Calu3 (cell line): Measurements from ENCODE around the gene E4F1. TPM values are rescaled to one million over a fixed set of nuclear protein-coding genes. Genes with fewer than 3 reads are reported as not detected.
"Not testable (repeated sequence)": the region's sequence is repeated elsewhere in the genome, so short reads cannot be mapped to it uniquely, and the experiment has no call there.

ENCODE experiments used
- BruUV-seq: library from RNA; stranded (reverse); fragments of 400-500 nt; replicated peaks from 2 replicates; lab custom pipeline; 2021; lab: Mats Ljungman, UMichigan
- CTCF ChIA-PET: fragments of 300-600 bp; sonication (Branson Sonifier 250); formaldehyde crosslinking; loops from one replicate; lab custom pipeline; 2022; ENCODE audit warnings: antibody characterized with exemption; lab: Charles Lee
- DNase-seq: peaks from one replicate; pipeline ENCODE4 v3.0.0; 2022
- H3K27ac Mint-ChIP-seq: one replicate; pipeline ENCODE4 v1.8.0; 2022; ENCODE audit warnings: mixed read lengths; ENCODE audit not compliant: unreplicated experiment
- H3K27me3 Mint-ChIP-seq: one replicate; pipeline ENCODE4 v1.8.0; 2022; ENCODE audit warnings: mixed read lengths; ENCODE audit not compliant: unreplicated experiment
- H3K36me3 Mint-ChIP-seq: one replicate; pipeline ENCODE4 v1.8.0; 2022; ENCODE audit warnings: mild to moderate bottlenecking, moderate library complexity, mixed read lengths; ENCODE audit not compliant: insufficient read depth, unreplicated experiment
- H3K4me1 Mint-ChIP-seq: one replicate; pipeline ENCODE4 v1.8.0; 2022; ENCODE audit warnings: mild to moderate bottlenecking, low read depth, mixed read lengths; ENCODE audit not compliant: unreplicated experiment
- H3K4me3 Mint-ChIP-seq: one replicate; pipeline ENCODE4 v1.8.0; 2022; ENCODE audit warnings: mild to moderate bottlenecking, low read depth, moderate library complexity, mixed read lengths; ENCODE audit not compliant: unreplicated experiment
- H3K9me3 Mint-ChIP-seq: one replicate; pipeline ENCODE4 v1.8.0; 2022; ENCODE audit warnings: low read depth, mixed read lengths; ENCODE audit not compliant: unreplicated experiment
- intact Hi-C: fragments of 100-400 bp; cut with micrococcal nuclease; formaldehyde crosslinking; loops from one replicate; pipeline ENCODE4 v1.10.0; 2022; ENCODE audit not compliant: unreplicated experiment
- total RNA-seq: library from RNA; stranded (reverse); gene quantifications from 2 replicates; pipeline ENCODE4 v1.2.3, GENCODE V29; 2022
- TF ChIP-seq, protein P1 (sequence below): fragments of 200-600 bp; IDR thresholded peaks from one replicate; pipeline ENCODE4 v1.8.0; 2022; ENCODE audit warnings: antibody characterized with exemption; ENCODE audit not compliant: unreplicated experiment

E4F1 gene
- total RNA-seq, 1 experiment from 2014 or later = 35.4 TPM

DNA sequence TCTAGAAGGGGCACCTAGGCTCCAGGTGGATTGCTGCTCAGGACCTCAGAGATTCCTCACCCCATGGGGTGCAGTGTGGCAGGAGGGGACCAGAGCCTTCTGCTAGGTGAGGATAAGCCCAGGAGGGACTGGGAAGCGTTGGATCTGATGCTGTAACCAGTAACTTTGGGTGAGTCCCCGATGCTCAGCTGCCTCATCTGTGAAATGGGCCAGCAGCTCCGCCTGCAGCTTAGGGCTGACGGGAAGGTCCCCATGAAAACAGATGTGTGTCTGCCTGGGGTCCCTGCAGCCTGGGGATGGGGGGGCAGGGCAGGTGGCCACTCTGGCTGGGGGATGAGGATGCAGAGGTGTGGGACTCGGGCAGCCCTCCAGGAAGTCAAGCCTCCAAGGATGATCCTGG, 24.3 kb upstream of the E4F1 start:
- CTCF ChIA-PET = interaction anchor here (1.1 kb wide), 1 partner anchor 52 kb away, joined by 3 read pairs; the partner anchor contains the start of gene ECI1
- TF ChIP-seq, protein P1, sequence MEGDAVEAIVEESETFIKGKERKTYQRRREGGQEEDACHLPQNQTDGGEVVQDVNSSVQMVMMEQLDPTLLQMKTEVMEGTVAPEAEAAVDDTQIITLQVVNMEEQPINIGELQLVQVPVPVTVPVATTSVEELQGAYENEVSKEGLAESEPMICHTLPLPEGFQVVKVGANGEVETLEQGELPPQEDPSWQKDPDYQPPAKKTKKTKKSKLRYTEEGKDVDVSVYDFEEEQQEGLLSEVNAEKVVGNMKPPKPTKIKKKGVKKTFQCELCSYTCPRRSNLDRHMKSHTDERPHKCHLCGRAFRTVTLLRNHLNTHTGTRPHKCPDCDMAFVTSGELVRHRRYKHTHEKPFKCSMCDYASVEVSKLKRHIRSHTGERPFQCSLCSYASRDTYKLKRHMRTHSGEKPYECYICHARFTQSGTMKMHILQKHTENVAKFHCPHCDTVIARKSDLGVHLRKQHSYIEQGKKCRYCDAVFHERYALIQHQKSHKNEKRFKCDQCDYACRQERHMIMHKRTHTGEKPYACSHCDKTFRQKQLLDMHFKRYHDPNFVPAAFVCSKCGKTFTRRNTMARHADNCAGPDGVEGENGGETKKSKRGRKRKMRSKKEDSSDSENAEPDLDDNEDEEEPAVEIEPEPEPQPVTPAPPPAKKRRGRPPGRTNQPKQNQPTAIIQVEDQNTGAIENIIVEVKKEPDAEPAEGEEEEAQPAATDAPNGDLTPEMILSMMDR = no peak
- Mint-ChIP-seq H3K27ac (no peak overlapping the region), H3K9me3 (no peaks in the 10 kb centered on the region), H3K36me3 (peaks cover 20% of the 10 kb centered on the region), H3K4me1 (peaks cover 10% of the 10 kb centered on the region), H3K4me3 (no peak overlapping the region), H3K27me3 (peaks cover 84% of the 10 kb centered on the region)
- BruUV-seq = no TSS peak
- intact Hi-C loops = no loop called here
- no peak for DNase-seq

- TF ChIP-seq, protein P1 = no peak
- no peak overlapping the region for H3K4me3 Mint-ChIP-seq
- H3K36me3 Mint-ChIP-seq = peaks cover 20% of the 10 kb centered on the region
- intact Hi-C loops = no loop called here
- H3K27me3 Mint-ChIP-seq = peaks cover 78% of the 10 kb centered on the region
- no peak overlapping the region for H3K27ac Mint-ChIP-seq
- peaks cover 16% of the 10 kb centered on the region for H3K4me1 Mint-ChIP-seq
- CTCF ChIA-PET = interaction anchor here (0.6 kb wide), 1 partner anchor 493 kb away, joined by 3 read pairs; no protein-coding TSS in a partner anchor
- H3K9me3 Mint-ChIP-seq = no peaks in the 10 kb centered on the region
- DNase-seq = no peak
- BruUV-seq = no TSS peak
Measured at GRCh38 chr16:2199621-2200139, 23.7 kb upstream of the E4F1 start.

DNA sequence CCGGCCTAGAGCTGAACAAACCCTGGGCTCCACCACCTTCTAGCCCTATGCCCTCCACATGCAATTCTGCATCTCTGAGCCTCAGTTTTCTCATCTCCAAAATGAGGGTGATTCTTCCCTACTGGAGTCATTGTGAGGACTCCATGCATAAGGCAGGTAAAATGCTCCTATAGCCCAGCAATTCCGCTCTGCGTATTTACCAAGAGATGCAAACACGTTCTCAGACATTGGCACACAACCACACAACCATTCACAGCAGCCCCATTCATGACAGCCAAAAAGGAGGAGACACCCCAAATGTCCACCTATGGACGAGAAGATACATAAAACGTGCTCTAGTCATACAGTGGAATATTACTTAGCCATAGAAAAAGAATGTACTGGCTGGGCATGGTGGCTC, 23.1 kb upstream of the E4F1 start:
- no TSS peak for BruUV-seq

GRCh38 chr16:2203119-2203688, 20.2 kb upstream of the E4F1 start:
- DNase-seq, BruUV-seq, H3K27ac Mint-ChIP-seq, intact Hi-C loops, H3K9me3 Mint-ChIP-seq: not testable (repeated sequence)
- Mint-ChIP-seq H3K27me3 (peaks cover 43% of the 10 kb centered on the region), H3K4me3 (peak overlapping the region; percentile 33), H3K36me3 (peaks cover 40% of the 10 kb centered on the region), H3K4me1 (peaks cover 28% of the 10 kb centered on the region)
- CTCF ChIA-PET = interaction anchor here (1.8 kb wide), 1 partner anchor 9 kb away, joined by 6 read pairs; no protein-coding TSS in a partner anchor

More for the DNA sequence above, 23.1 kb upstream of the E4F1 start:
- no peak overlapping the region for H3K27ac Mint-ChIP-seq
- no peaks in the 10 kb centered on the region for H3K9me3 Mint-ChIP-seq
- DNase-seq = no peak
- peaks cover 11% of the 10 kb centered on the region for H3K4me1 Mint-ChIP-seq
- intact Hi-C loops = no loop called here
- peaks cover 71% of the 10 kb centered on the region for H3K27me3 Mint-ChIP-seq
- TF ChIP-seq, protein P1 = no peak
- peaks cover 23% of the 10 kb centered on the region for H3K36me3 Mint-ChIP-seq
- no peak overlapping the region for H3K4me3 Mint-ChIP-seq
- CTCF ChIA-PET = interaction anchor here (0.6 kb wide), 1 partner anchor 493 kb away, joined by 3 read pairs; no protein-coding TSS in a partner anchor
